Stimulated activated naive CD4-positive, alpha-beta T cell treated with Interleukin-2 at 50 U/mL for 16 hours (primary cell): ENCODE data around the gene RALA.

Experiments used
- DNase-seq: peaks from one replicate; lab custom pipeline; 2025; lab: John Stamatoyannopoulos, UW

The RALA gene

GRCh38 chr7:39614299-39614698, 9.1 kb upstream of the RALA start:
- no peak for DNase-seq

DNA sequence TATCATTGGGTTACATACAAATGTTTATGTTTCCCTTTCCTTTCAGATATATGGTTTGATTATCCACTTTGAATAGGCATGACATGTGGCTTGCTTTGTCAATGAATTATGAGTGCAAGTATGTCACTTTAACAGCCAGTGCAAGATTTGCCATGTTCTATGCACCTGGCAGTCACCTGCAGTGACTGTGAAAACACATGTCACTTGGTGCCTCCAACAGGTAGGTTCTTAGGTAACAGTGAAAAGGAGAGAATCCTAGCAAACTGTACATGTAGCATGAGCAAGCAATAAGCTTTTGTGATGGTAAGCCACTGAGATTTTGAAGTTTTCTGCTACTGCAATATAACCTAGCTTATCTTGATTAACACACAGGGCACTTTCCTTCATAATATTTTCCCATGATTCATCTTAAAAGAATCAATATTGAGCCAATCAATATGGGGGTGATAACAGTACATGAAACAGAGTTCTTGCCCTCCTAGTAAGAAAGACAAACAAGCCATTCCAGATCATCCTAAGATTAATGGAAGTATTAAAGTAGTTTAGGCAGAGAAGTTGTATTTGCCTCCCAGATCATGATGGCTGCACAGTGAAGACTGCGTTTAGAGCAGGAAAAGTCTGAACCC, 7.9 kb upstream of the RALA start:
- no peak for DNase-seq

GRCh38 chr7:39616138-39616537, 7.2 kb upstream of the RALA start:
- no peak for DNase-seq

- no peak for DNase-seq
Observed at GRCh38 chr7:39617005-39617404, 6.4 kb upstream of the RALA start.

GRCh38 chr7:39618868-39619267, 4.5 kb upstream of the RALA start:
- no peak for DNase-seq

DNA sequence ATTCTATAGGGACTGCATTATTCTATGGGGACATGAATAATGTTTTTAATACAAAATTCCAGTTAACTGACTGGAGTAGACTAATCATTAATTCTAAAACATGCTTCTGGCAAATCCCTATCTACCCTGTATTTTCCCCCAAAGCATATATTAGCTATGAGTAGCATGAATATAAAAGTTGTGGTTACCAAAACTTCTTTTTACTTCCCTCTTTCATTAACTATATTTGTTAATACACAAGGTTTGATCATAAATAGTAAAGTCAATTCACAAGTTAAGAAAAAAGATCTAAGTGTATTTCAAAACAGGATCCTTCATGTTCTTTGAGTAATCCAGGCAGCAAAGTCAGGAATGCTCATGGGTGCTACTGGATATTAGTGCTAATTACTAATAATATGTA, 2.9 kb upstream of the RALA start:
- DNase-seq, result no peak

DNA sequence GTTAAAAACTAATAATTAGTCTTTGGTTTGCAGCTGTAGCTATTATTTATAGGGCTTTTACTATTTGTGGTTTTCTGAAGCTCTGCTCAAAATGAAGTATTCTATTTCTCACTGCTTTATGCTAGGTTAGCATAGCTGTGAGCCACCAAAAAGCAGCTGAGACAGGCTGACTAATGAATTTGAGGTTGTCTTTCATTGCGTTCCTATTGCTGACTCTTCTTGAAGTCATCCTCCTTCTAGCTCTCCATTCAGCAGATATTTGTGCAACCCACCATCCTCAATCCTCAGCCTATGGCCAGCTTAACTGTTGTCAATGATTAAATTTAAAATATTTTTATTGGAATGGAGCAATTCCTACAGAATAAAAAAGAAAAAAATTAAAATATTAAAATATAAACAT, 2.1 kb upstream of the RALA start:
- DNase-seq, result no peak

- no peak for DNase-seq
Observed at GRCh38 chr7:39621784-39622411, 1.5 kb upstream of the RALA start.

GRCh38 chr7:39622609-39623008, 763 bp upstream of the RALA start:
- no peak for DNase-seq

DNA sequence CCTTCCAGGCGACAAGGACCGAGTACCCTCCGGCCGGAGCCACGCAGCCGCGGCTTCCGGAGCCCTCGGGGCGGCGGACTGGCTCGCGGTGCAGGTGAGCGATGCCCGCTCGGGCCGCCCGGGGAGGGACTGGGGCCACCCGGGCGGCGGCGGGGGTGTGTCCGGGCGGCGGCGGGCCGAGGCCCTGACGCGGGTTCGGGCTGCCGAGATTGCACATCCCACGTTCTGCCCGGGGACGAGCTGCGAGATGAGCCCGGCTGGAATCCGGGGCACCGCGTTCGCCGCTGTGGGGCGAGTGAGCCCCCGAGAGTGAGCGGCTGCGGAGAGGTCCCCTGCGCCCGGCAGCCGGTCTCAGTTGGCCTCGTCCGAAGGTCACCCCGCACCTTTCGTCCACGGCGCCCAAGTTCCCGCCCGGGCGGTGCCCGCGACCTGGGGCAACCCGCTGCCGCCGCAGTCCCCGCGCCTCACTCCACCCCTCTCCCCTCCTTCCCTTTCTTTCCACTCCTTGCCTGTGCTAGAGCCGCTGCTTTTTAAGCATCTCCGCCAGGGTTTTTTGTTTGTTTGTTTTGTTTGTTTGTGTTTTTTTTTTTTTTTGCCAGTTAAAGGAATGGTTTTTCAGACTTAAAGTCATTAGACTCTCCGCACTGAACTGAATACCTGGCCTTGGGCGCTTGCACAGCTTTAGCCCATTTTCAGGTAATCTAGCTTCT, 515 bp downstream of the RALA start:
- peak; percentile 10 for DNase-seq

DNA sequence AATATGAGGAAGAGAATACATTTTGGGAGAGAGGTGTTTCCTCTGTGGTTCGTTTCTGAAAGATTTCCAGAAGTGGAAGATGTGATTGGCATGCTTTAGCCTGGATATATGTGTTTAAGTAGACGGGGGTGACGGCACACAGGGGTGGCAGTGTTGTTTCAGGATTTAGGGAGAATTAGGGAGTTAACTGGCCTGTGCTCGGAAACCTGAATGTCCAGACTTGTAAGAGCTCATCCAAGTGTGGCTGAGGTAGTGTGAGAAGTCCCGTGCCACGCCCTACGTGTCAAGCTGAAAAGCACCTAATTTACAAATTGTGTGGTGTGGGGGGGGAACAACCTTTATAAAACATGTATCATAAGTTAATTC, 1.1 kb downstream of the RALA start:
- no peak for DNase-seq

- DNase-seq, result no peak
Observed at GRCh38 chr7:39624935-39625694, 1.7 kb downstream of the RALA start.

DNA sequence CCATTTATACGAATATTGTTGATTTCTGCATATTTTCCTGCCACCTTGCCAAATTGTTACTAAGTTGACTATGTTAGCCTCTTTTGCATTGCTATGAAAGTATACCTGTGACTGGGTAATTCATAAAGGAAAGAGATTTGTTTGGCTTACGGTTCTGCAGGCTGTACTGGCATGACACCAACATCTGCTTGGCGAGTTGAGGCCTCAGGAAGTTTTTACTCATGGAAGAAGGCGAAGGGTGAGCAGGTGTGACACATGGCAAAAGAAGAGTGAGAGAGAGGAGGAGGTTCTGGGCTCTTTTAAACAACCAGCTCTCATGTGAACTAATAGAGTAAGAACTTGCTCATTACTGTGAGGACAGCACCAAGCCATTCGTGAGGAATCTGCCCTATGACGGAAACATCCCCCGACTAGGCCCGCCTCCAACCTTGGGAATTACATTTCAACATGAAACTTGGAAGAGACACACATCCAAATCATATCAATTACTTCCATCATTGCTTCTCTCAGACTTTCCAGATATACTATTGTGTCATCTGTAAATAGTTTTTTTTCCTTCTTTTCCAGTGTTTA, 8.4 kb downstream of the RALA start:
- no peak for DNase-seq

GRCh38 chr7:39633563-39634477, 10.4 kb downstream of the RALA start:
- no peak for DNase-seq

- DNase-seq, result no peak
Observed at GRCh38 chr7:39634478-39634805, 11.1 kb downstream of the RALA start.

DNA sequence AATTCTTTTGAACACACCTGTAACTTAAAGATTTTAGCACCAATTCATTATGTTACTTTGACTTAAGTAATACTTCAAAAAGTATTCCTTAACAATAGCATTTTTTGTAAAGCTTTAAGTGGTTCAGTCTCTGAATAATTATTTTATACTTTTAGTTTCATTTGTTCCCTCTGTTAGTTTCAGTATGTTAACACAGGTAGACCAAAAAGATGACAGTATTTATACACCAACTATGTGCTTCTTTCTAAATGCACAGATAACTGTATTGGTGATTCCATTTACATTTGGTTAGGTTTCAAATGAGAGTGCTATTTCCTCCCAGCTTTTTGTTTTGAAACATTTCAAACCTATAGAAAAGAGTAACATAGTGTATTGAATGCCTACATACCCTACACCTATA, 14.0 kb downstream of the RALA start:
- DNase-seq, result no peak

- DNase-seq, result no peak
Observed at GRCh38 chr7:39637963-39638485, 14.7 kb downstream of the RALA start.

GRCh38 chr7:39642896-39643295, 19.5 kb downstream of the RALA start:
- DNase-seq, result no peak

DNA sequence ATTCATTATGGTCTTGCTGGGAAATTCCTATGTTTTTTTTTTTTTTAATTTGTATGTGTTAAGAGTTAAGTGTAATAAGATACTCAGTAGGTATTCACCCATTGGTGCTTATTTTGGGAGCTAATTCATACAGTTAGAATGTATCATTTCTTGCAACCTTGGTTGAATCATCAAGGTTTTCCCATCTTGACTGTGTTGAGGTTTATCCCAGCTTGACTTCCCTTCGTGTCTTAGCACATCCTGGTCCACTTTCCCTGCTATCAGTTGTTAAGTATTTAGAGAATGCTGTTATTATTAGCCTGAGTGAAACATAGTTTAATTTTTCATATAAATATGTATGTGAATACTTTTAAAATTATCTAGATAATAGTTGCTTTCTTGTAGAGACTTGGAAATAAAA, 20.8 kb downstream of the RALA start:
- no peak for DNase-seq

DNA sequence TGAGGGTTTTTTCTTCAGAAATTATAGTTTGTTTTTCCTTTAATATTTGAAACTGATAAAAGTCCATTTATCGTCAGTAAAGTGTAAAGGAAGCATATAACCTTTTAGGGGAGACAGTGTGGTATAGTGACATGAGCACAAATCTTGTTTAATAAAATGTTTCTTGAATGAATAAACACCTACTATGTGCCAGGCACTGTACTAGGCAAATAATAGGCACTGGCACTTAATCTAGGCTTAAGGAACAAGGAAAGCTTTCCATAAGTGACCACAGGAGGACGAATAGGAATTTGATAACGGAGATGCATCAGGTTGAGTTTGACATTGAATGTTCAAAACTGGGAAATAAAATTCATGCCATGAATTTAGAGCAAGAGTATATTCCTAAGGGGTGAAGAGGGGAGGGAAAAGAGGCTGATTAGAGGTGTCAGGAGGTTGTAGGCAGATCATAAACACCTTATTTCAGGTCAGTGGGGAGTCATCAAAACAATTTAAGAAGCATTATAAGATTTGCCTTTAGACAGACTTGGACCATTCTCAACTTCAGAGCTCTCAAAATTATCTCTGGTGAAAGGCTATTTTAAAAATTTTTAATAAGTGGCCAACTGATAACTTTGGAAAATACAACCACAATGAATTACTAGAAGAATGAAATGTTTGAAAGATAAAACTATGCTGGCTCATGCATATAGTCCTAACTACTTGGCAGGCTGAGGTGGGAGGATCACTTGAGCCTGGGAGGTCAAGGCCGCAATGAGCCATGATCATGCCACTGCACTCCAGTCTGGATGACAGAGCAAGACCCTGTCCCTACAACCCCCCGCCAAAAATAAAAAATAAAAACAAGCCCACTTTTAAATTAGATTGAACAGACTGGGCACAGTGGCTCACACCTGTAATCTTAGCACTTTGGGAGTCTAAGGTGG, 22.4 kb downstream of the RALA start:
- DNase-seq, result no peak
